AG04450 (cell line): ENCODE data around the gene CAMK2D. TPM values are rescaled to one million over a fixed set of nuclear protein-coding genes. Genes with fewer than 3 reads are reported as not detected.

Experiments used
- CTCF ChIA-PET: fragments of 300-600, 350-600 bp; formaldehyde crosslinking; extraction: SDS; loops from one replicate; lab custom pipeline; 2022; ENCODE audit warnings: antibody characterized with exemption, inconsistent platforms; lab: Charles Lee
- POLR2A ChIA-PET: fragments of 350-600 bp; formaldehyde crosslinking; extraction: SDS; loops from one replicate; lab custom pipeline; 2021; ENCODE audit warnings: antibody characterized with exemption, inconsistent platforms; lab: Yijun Ruan, JAX
- DNase-seq: peaks from one replicate; pipeline ENCODE4 v3.0.0-alpha.2; 2011; ENCODE audit warnings: low read depth, low spot score
- H3K27ac ChIP-seq: one replicate; pipeline ENCODE4 v1.5.1; 2012; ENCODE audit warnings: low read depth, low read length, control low read depth
- H3K27me3 ChIP-seq: one replicate; pipeline ENCODE4 v1.6.0; 2012; ENCODE audit warnings: low read length; ENCODE audit not compliant: control insufficient read depth, insufficient read depth
- H3K4me3 ChIP-seq: 2 replicates; pipeline ENCODE4 v1.5.1; 2011; ENCODE audit warnings: mild to moderate bottlenecking, low read depth, low read length, control low read depth
- H3K9me3 ChIP-seq: 2 replicates; pipeline ENCODE4 v1.5.1; 2012; ENCODE audit warnings: low read length; ENCODE audit not compliant: control insufficient read depth, insufficient read depth
- polyA plus RNA-seq: library from polyadenylated mRNA; depleted of rRNA; stranded (reverse); fragments of >200 nt; gene quantifications from 2 replicates; pipeline ENCODE4 v1.2.3, GENCODE V29; 2011
- TF ChIP-seq, protein P1 (sequence below): IDR thresholded peaks from 2 replicates; pipeline ENCODE4 v1.5.1; 2011; ENCODE audit warnings: low read depth, low read length, control low read depth, inconsistent platforms

CAMK2D gene
- polyA plus RNA-seq, 1 experiment, result 105 TPM

DNA sequence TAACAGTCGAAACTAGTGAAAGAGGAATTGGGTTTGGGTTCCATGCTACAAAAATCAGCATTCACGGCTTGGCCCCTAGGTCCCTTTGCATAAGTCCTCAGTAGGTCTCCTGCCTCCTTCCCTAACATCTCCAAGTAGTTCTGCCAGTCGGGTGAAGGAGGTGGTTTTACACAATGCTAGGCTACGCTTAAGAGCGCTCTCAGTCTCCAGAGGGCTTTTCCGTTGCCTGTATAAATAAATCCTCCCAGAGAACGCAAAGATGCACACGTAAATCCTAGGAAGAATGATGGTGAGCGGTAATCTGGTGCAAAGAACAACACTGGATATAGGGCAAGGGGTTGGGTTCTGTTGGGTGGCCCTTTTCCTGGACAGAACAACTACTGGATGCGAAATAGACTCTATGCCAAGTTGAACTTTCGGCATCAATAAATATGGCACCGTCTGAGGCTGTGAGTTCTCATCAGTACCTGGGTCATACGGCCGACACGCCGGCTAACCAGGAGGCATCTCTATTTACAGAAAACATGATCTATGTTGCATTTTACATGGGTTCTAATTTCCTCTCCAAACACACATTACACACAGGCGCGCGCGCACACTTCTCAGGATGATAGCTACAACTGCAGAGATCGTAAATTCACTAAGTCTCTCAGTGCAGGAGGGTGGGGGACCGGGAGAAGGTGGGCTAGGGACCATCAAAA is 1.3 kb downstream of the CAMK2D start:
- ChIA-PET CTCF (interaction anchor here (0.6 to 2.3 kb wide), 5 partner anchors 131 to 366 kb away, joined by 3 to 9 read pairs (median 7); no protein-coding TSS in a partner anchor), POLR2A (interaction anchor here (0.5 to 1.2 kb wide), 5 partner anchors 60 to 605 kb away, joined by 3 to 4 read pairs (median 3); no protein-coding TSS in a partner anchor)
- Histone ChIP-seq H3K27ac (peak overlapping the region; percentile 99), H3K4me3 (peak overlapping the region; percentile 99), H3K27me3 (no peaks in the 10 kb centered on the region), H3K9me3 (no peaks in the 10 kb centered on the region; the same call in 1 of the 2 replicates)
- DNase-seq, result no peak
- TF ChIP-seq, protein P1, sequence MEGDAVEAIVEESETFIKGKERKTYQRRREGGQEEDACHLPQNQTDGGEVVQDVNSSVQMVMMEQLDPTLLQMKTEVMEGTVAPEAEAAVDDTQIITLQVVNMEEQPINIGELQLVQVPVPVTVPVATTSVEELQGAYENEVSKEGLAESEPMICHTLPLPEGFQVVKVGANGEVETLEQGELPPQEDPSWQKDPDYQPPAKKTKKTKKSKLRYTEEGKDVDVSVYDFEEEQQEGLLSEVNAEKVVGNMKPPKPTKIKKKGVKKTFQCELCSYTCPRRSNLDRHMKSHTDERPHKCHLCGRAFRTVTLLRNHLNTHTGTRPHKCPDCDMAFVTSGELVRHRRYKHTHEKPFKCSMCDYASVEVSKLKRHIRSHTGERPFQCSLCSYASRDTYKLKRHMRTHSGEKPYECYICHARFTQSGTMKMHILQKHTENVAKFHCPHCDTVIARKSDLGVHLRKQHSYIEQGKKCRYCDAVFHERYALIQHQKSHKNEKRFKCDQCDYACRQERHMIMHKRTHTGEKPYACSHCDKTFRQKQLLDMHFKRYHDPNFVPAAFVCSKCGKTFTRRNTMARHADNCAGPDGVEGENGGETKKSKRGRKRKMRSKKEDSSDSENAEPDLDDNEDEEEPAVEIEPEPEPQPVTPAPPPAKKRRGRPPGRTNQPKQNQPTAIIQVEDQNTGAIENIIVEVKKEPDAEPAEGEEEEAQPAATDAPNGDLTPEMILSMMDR, result no peak

- DNase-seq, result no peak
- TF ChIP-seq, protein P1, result no peak
- ChIA-PET CTCF (interaction anchor here (1.4 to 2.3 kb wide), 3 partner anchors 212 to 365 kb away, joined by 4 to 9 read pairs (median 7); no protein-coding TSS in a partner anchor), POLR2A (interaction anchor here (0.5 kb wide), 1 partner anchor 61 kb away, joined by 3 read pairs; no protein-coding TSS in a partner anchor)
- Histone ChIP-seq H3K27ac (peak overlapping the region; percentile 54), H3K9me3 (no peaks in the 10 kb centered on the region; the same call in 1 of the 2 replicates), H3K27me3 (no peaks in the 10 kb centered on the region), H3K4me3 (peak overlapping the region; percentile 99)
Measured at GRCh38 chr4:113759696-113760093, 1.8 kb downstream of the CAMK2D start.

- no peak overlapping the region for H3K27ac ChIP-seq
- ChIA-PET CTCF (interaction anchor here (1.4 to 2.3 kb wide), 2 partner anchors 210 to 364 kb away, joined by 4 to 9 read pairs; no protein-coding TSS in a partner anchor), POLR2A (interaction anchor here (1.0 kb wide), 1 partner anchor 200 kb away, joined by 3 read pairs; no protein-coding TSS in a partner anchor)
- peak overlapping the region; percentile 99 for H3K4me3 ChIP-seq
- TF ChIP-seq, protein P1, result no peak
- no peak for DNase-seq
- no peaks in the 10 kb centered on the region for H3K27me3 ChIP-seq
- H3K9me3 ChIP-seq, result no peaks in the 10 kb centered on the region; the same call in 1 of the 2 replicates
Measured at GRCh38 chr4:113758372-113758771, 3.2 kb downstream of the CAMK2D start.

- DNase-seq, result no peak
- Histone ChIP-seq H3K4me3 (peak overlapping the region; percentile 5; the same call in 1 of the 2 replicates), H3K27me3 (no peaks in the 10 kb centered on the region), H3K9me3 (no peaks in the 10 kb centered on the region; the same call in 1 of the 2 replicates), H3K27ac (no peak overlapping the region)
- TF ChIP-seq, protein P1, result no peak
- CTCF ChIA-PET, result interaction anchor here (0.6 to 1.0 kb wide), 2 partner anchors 25 to 210 kb away, joined by 3 to 4 read pairs; no protein-coding TSS in a partner anchor
- POLR2A ChIA-PET, result no interaction called here
Measured at GRCh38 chr4:113757486-113757885, 4.1 kb downstream of the CAMK2D start.

DNA sequence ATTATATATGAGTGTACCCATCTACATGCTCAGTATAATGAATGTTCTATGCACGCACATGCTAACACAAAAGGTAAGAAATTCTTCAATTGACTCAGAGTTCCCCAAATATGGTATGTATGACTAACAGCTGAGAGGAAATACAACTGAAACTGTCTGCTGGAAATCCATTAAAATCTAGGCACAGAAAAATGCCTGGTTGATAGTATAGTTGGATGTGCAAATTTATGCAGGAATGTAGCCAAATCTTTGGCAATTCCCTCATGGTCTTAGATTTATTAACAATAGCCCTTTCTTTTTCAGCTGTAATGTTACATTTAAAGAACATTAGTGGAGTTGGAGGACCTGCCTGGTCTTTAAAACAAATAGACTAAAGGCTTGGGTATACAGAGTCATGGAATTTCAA is 5.5 kb downstream of the CAMK2D start:
- POLR2A ChIA-PET, result no interaction called here
- H3K27ac ChIP-seq, result no peak overlapping the region
- H3K4me3 ChIP-seq, result no peak overlapping the region

More for the DNA sequence above, 5.5 kb downstream of the CAMK2D start:
- no peak for DNase-seq
- CTCF ChIA-PET, result interaction anchor here (0.8 kb wide), 1 partner anchor 208 kb away, joined by 3 read pairs; no protein-coding TSS in a partner anchor
- Histone ChIP-seq H3K9me3 (no peaks in the 10 kb centered on the region; the same call in 1 of the 2 replicates), H3K27me3 (no peaks in the 10 kb centered on the region)
- TF ChIP-seq, protein P1, result no peak
